Adipocyte (in vitro differentiated cells): Measurements from ENCODE around the gene KMT2B.

ENCODE experiments used
- DNase-seq: peaks from one replicate; pipeline ENCODE4 v3.0.0-alpha.2; 2015; ENCODE audit warnings: low read depth
- H3K27me3 ChIP-seq: replicated peaks from 2 replicates; pipeline ENCODE4 v1.7.0; 2013; ENCODE audit warnings: mild to moderate bottlenecking, low read length, moderate library complexity; ENCODE audit not compliant: control insufficient read depth, insufficient read depth
- H3K36me3 ChIP-seq: 2 replicates; pipeline ENCODE4 v1.7.0; 2013; ENCODE audit warnings: low read length, mild to moderate bottlenecking, moderate library complexity; ENCODE audit not compliant: control insufficient read depth, insufficient read depth, severe bottlenecking
- H3K4me1 ChIP-seq: 2 replicates; pipeline ENCODE4 v1.7.0; 2013; ENCODE audit warnings: mild to moderate bottlenecking, low read length, moderate library complexity; ENCODE audit not compliant: control insufficient read depth, insufficient read depth
- H3K4me3 ChIP-seq: 2 replicates; pipeline ENCODE4 v1.7.0; 2013; ENCODE audit warnings: mild to moderate bottlenecking, low read length, moderate library complexity
- H3K9ac ChIP-seq: 2 replicates; pipeline ENCODE4 v1.7.0; 2013; ENCODE audit warnings: mild to moderate bottlenecking, low read length, moderate library complexity
- H3K9me3 ChIP-seq: 2 replicates; pipeline ENCODE4 v1.7.0; 2013; ENCODE audit warnings: mild to moderate bottlenecking, low read length, moderate library complexity; ENCODE audit not compliant: control insufficient read depth

The KMT2B gene

GRCh38 chr19:35713506-35713850 is 4.3 kb upstream of the KMT2B start:
- Histone ChIP-seq H3K9ac (no peak overlapping the region), H3K27me3 (no peaks in the 10 kb centered on the region), H3K4me3 (no peak overlapping the region), H3K4me1 (peaks cover 14% of the 10 kb centered on the region), H3K9me3 (no peaks in the 10 kb centered on the region), H3K36me3 (no peaks in the 10 kb centered on the region)
- no peak for DNase-seq

- no peaks in the 10 kb centered on the region for H3K36me3 ChIP-seq
- no peaks in the 10 kb centered on the region for H3K9me3 ChIP-seq
- H3K4me1 ChIP-seq = peaks cover 17% of the 10 kb centered on the region
- H3K9ac ChIP-seq = no peak overlapping the region
- DNase-seq = no peak
- H3K4me3 ChIP-seq = no peak overlapping the region
- H3K27me3 ChIP-seq = no peaks in the 10 kb centered on the region
These were observed 3.8 kb upstream of the KMT2B start for GRCh38 chr19:35713904-35714495.

GRCh38 chr19:35714601-35715354 is 3.0 kb upstream of the KMT2B start:
- Histone ChIP-seq H3K4me3 (no peak overlapping the region), H3K9ac (no peak overlapping the region), H3K9me3 (no peaks in the 10 kb centered on the region), H3K4me1 (peaks cover 25% of the 10 kb centered on the region), H3K27me3 (no peaks in the 10 kb centered on the region), H3K36me3 (no peaks in the 10 kb centered on the region)
- no peak for DNase-seq

- Histone ChIP-seq H3K4me1 (peaks cover 27% of the 10 kb centered on the region), H3K4me3 (no peak overlapping the region), H3K9me3 (no peaks in the 10 kb centered on the region), H3K27me3 (no peaks in the 10 kb centered on the region), H3K36me3 (peaks cover 4% of the 10 kb centered on the region), H3K9ac (no peak overlapping the region)
- no peak for DNase-seq
These were observed 2.4 kb upstream of the KMT2B start for GRCh38 chr19:35715355-35715809.

- peak; percentile 74 for DNase-seq
- H3K27me3 ChIP-seq = no peaks in the 10 kb centered on the region
- H3K9ac ChIP-seq = peak overlapping the region; percentile 91
- H3K4me3 ChIP-seq = peak overlapping the region; percentile 95
- H3K9me3 ChIP-seq = no peaks in the 10 kb centered on the region
- peaks cover 8% of the 10 kb centered on the region for H3K36me3 ChIP-seq
- H3K4me1 ChIP-seq = peaks cover 25% of the 10 kb centered on the region
These were observed 1.6 kb upstream of the KMT2B start for GRCh38 chr19:35715981-35716800.

- peaks cover 16% of the 10 kb centered on the region for H3K36me3 ChIP-seq
- H3K4me1 ChIP-seq = peaks cover 25% of the 10 kb centered on the region
- H3K9ac ChIP-seq = peak overlapping the region; percentile 91
- no peaks in the 10 kb centered on the region for H3K27me3 ChIP-seq
- H3K4me3 ChIP-seq = peak overlapping the region; percentile 95
- H3K9me3 ChIP-seq = no peaks in the 10 kb centered on the region
- DNase-seq = peak; percentile 96
These were observed 770 bp upstream of the KMT2B start for GRCh38 chr19:35716801-35717664.

- H3K27me3 ChIP-seq = no peaks in the 10 kb centered on the region
- H3K9me3 ChIP-seq = no peaks in the 10 kb centered on the region
- H3K9ac ChIP-seq = peak overlapping the region; percentile 94
- H3K36me3 ChIP-seq = peaks cover 31% of the 10 kb centered on the region
- peak; percentile 31 for DNase-seq
- peak overlapping the region; percentile 92 for H3K4me3 ChIP-seq
- peaks cover 25% of the 10 kb centered on the region for H3K4me1 ChIP-seq
These were observed 690 bp downstream of the KMT2B start for GRCh38 chr19:35718345-35719041.

- Histone ChIP-seq H3K9ac (peak overlapping the region; percentile 94), H3K27me3 (no peaks in the 10 kb centered on the region), H3K4me1 (peaks cover 25% of the 10 kb centered on the region), H3K36me3 (peaks cover 42% of the 10 kb centered on the region), H3K4me3 (peak overlapping the region; percentile 92), H3K9me3 (no peaks in the 10 kb centered on the region)
- no peak for DNase-seq
These were observed 1.8 kb downstream of the KMT2B start for GRCh38 chr19:35719402-35720162.

GRCh38 chr19:35720163-35720524 is 2.3 kb downstream of the KMT2B start:
- H3K9ac ChIP-seq = no peak overlapping the region
- H3K27me3 ChIP-seq = no peaks in the 10 kb centered on the region
- peaks cover 48% of the 10 kb centered on the region for H3K36me3 ChIP-seq
- DNase-seq = no peak
- no peak overlapping the region for H3K4me3 ChIP-seq
- H3K4me1 ChIP-seq = peaks cover 25% of the 10 kb centered on the region
- H3K9me3 ChIP-seq = no peaks in the 10 kb centered on the region

GRCh38 chr19:35720648-35721047 is 2.8 kb downstream of the KMT2B start:
- no peaks in the 10 kb centered on the region for H3K27me3 ChIP-seq
- peaks cover 53% of the 10 kb centered on the region for H3K36me3 ChIP-seq
- DNase-seq = no peak
- no peak overlapping the region for H3K9ac ChIP-seq
- no peak overlapping the region for H3K4me3 ChIP-seq
- no peaks in the 10 kb centered on the region for H3K9me3 ChIP-seq
- peaks cover 21% of the 10 kb centered on the region for H3K4me1 ChIP-seq
